Stimulated activated naive CD8-positive, alpha-beta T cell treated with anti-CD3 and anti-CD28 coated beads, Interleukin-15, Interleukin-2, amounts not matched to agents 100 ng/mL and 50 ng/mL, for 24 hours (primary cell): Measurements from ENCODE around the gene NCK1.

ENCODE experiments used
- H3K27ac Mint-ChIP-seq: one replicate; pipeline ENCODE4 v1.8.0; 2021; ENCODE audit warnings: mild to moderate bottlenecking, mixed read lengths
- H3K27me3 Mint-ChIP-seq: one replicate; pipeline ENCODE4 v1.8.0; 2021; ENCODE audit warnings: mixed read lengths
- H3K36me3 Mint-ChIP-seq: one replicate; pipeline ENCODE4 v1.8.0; 2021; ENCODE audit warnings: low read depth, mixed read lengths
- H3K4me1 Mint-ChIP-seq: one replicate; pipeline ENCODE4 v1.8.0; 2021; ENCODE audit warnings: low read depth, mixed read lengths
- H3K4me3 Mint-ChIP-seq: one replicate; pipeline ENCODE4 v1.8.0; 2021; ENCODE audit warnings: mild to moderate bottlenecking, mixed read lengths
- H3K9me3 Mint-ChIP-seq: one replicate; pipeline ENCODE4 v1.8.0; 2021; ENCODE audit warnings: mixed read lengths

The NCK1 gene

GRCh38 chr3:136861890-136862616 lies at the start of gene NCK1:
Gene NCK1 (plus strand): TSS chr3:136862208. CDS start chr3:136928002, 65,794 bp downstream.
- Mint-ChIP-seq H3K4me1 (peaks cover 45% of the 10 kb centered on the region), H3K27me3 (no peaks in the 10 kb centered on the region), H3K9me3 (no peaks in the 10 kb centered on the region), H3K27ac (peak within 1 kb of the TSS; percentile 93), H3K4me3 (peak within 1 kb of the TSS; percentile 96), H3K36me3 (peaks cover 26% of the 10 kb centered on the region)

DNA sequence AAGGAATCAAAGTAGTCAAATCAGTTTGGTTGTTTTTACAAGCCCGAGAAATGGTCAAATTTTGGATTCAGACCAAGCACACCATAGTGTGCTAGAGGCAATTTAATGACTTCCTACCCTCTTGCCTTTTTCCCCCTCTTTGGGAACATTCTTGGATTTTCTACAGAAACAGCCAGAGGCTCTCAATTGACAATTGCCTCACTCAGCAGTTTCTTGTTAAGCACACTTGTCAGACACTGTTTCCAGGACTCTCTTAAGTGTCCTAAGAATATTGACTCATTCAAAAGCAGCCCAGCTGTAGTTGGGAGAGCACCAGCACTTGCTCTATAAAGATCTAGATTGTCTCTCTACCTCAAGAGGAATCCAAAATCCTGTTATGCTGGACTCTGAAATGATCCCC lies 44.6 kb upstream of the NCK1 start:
- Mint-ChIP-seq H3K36me3 (peaks cover 5% of the 10 kb centered on the region), H3K9me3 (peaks cover under 1% of the 10 kb centered on the region), H3K27me3 (peaks cover 38% of the 10 kb centered on the region), H3K4me1 (peaks cover 25% of the 10 kb centered on the region), H3K27ac (no peak overlapping the region), H3K4me3 (no peak overlapping the region)

DNA sequence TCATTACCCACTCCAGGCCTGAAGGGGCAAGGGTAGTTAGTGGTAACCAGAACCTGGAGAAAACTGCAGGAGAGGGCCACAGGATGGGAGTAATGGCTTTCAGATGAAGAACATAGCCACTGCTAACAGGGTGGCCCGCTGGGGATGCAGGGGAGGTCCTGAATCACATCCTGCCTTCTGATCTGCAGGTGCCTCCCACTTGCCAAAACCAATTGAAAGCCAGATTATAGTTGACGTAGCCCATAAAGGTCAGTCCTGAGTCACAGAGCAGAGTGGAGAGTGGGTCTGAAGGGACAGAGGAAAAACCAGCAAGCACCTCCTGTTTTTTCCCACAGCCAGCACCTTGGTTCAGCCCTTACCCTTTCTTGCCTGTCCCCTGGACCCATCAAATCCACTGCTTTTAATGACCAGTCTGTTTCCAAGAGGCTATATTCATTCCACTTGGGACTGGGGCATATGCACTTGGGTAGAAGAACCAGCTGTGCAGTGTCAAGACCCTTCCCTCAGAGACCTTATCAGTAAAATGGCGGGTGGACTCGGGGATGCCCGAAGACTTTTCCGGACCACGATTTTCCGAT lies 43.7 kb upstream of the NCK1 start:
- Mint-ChIP-seq H3K27me3 (peaks cover 46% of the 10 kb centered on the region), H3K4me3 (peak overlapping the region; percentile 93), H3K36me3 (peaks cover 11% of the 10 kb centered on the region), H3K9me3 (peaks cover 5% of the 10 kb centered on the region), H3K27ac (peak overlapping the region; percentile 93), H3K4me1 (peaks cover 25% of the 10 kb centered on the region)

DNA sequence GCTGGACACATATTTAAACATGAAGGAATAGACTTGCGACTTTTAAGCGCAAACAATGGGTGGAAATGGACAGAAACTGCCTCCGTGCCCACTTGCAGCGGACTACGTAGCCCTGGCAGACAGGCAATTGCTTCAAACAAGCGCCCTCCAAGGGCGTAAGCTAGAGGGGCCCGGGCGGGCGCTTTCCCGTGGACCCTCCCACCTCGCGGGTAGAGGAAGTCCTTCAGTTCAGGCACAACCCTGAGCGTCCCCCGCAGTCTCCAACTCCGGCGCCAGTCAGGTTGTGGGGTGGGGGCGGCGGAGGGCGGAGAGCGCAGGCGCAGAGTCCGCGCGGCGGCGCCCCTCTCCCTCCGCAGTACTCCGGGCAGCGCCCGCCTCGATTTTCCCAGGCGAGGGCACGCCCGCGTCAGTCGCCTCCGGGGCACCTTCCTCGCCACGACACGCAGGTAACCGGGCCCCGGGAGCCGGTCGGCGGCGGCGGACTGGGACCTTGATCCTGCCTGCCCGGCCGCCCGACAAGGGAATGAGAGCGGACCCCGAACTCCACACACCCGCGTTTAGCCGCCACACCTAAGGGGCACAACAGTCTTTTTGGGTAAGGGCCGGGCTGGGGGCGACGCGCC lies 43.1 kb upstream of the NCK1 start, which contains the start of gene SLC35G2:
SLC35G2 (plus strand) TSS at position 358 of the 623 bp plus-strand sequence. CDS start 35,335 bp downstream, outside the sequence.
- Mint-ChIP-seq H3K4me1 (peaks cover 25% of the 10 kb centered on the region), H3K27ac (peak within 1 kb of the TSS; percentile 93), H3K9me3 (peaks cover 6% of the 10 kb centered on the region), H3K4me3 (peak within 1 kb of the TSS; percentile 93), H3K36me3 (peaks cover 11% of the 10 kb centered on the region), H3K27me3 (peaks cover 49% of the 10 kb centered on the region)

DNA sequence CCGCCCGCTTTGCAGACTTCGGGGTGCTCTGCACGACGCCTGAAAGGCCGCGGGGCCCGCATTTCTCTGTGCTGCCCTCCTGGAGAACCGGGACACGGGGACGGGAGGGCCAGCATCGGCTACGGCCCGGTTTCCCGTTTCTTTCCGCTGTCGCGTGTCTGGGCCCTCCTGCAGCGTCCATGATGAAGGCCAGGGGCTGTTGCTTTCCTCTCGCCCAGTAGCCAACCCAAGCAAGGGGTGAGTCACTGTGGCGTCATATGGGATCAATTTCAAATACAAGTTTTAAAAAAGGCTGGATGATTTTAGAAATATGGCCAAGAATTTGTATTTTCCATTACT lies 42.6 kb upstream of the NCK1 start:
- Mint-ChIP-seq H3K4me1 (peaks cover 25% of the 10 kb centered on the region), H3K9me3 (peaks cover 11% of the 10 kb centered on the region), H3K27me3 (peaks cover 51% of the 10 kb centered on the region), H3K4me3 (peak overlapping the region; percentile 88), H3K27ac (peak overlapping the region; percentile 88), H3K36me3 (peaks cover 11% of the 10 kb centered on the region)

DNA sequence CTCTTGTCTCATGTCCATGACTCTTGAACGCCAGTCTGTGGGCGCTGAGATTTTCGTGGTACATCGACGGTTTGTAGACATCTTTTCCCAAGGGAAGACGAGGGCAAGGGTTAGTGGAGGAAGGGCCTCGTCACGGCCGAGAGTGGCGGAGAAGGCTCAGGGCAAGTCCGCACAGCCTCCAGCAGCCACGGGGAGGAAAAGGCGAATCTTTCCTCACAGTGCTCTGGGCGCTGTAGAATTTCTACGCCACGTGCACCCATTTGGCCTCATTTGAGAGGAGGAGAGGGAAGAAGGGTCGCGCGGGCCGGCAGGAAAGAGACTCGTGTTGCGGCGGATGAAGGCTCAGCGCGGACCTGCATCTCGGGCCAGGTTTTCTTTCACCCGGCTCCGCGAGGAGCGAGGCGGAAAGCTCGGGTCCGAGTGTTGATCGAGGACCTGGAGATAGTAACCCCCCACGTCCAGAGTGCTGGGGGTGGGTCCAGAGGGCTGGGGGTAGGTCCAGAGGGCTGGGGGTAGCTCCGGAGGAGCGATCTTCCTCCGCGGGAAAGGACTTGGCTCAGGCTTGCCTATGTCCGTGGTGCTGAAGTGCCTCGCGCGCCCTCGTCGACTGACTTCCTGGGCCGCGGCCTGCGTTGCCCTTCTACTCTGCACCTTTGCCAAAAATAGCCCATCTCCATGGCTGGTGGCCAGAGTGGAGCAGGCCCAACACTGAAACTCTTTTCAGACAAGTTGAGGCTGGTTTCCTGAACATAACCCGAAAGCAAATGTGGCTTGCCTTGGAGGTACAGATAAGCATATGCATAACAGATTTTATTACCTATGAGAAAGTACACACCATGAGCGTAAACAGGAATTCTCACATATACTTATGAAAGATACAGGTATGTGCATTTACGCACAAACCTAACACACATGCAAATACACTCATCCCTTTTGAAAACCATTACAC lies 42.0 kb upstream of the NCK1 start:
- Mint-ChIP-seq H3K36me3 (peaks cover 11% of the 10 kb centered on the region), H3K4me3 (peak overlapping the region; percentile 88), H3K9me3 (peaks cover 12% of the 10 kb centered on the region), H3K27me3 (peaks cover 51% of the 10 kb centered on the region), H3K4me1 (peaks cover 25% of the 10 kb centered on the region), H3K27ac (peak overlapping the region; percentile 88)

GRCh38 chr3:136831461-136831860 lies 30.5 kb upstream of the NCK1 start:
- H3K9me3 Mint-ChIP-seq: peaks cover 4% of the 10 kb centered on the region
- H3K36me3 Mint-ChIP-seq: no peaks in the 10 kb centered on the region
- H3K27me3 Mint-ChIP-seq: peaks cover 23% of the 10 kb centered on the region
- H3K27ac Mint-ChIP-seq: no peak overlapping the region
- H3K4me1 Mint-ChIP-seq: no peaks in the 10 kb centered on the region
- H3K4me3 Mint-ChIP-seq: no peak overlapping the region

GRCh38 chr3:136835089-136835812 lies 26.8 kb upstream of the NCK1 start:
- Mint-ChIP-seq H3K27ac (no peak overlapping the region), H3K4me3 (no peak overlapping the region), H3K36me3 (peaks cover 19% of the 10 kb centered on the region), H3K27me3 (peaks cover 10% of the 10 kb centered on the region), H3K9me3 (no peaks in the 10 kb centered on the region), H3K4me1 (peaks cover 14% of the 10 kb centered on the region)

DNA sequence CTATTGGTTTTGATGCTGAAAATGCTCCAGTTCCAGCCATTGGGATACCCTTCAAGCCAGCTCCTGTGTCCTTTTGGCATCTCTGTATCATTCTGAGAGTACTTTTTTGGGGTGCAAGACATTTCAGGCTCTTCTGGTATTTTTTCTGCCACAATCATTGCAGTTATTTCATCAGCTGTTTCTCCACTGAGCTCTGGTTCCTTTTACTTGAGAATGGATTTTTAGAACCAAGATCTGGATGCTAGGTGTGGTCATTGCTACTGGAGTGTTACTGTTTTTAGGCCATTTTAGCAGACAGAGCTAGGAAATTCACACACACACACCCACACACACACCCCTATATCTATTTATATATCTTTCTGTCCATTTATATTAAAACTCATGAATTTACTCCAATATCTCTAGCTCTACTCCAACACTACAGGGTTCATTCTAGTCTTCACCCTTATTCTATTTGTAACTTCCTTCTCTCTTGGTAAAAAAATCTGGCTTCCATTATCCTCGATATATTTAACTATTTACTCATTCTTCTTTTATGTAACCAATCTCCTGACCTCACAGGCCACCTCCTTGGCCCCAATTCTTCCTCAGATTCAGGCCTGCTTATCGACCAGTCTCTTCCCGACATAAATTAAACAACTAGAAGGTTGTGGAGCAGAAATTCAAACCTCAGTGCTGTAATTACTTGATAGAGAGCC lies 26.0 kb upstream of the NCK1 start:
- Mint-ChIP-seq H3K4me1 (peaks cover 14% of the 10 kb centered on the region), H3K27me3 (peaks cover 6% of the 10 kb centered on the region), H3K36me3 (peaks cover 19% of the 10 kb centered on the region), H3K27ac (no peak overlapping the region), H3K9me3 (no peaks in the 10 kb centered on the region), H3K4me3 (no peak overlapping the region)

DNA sequence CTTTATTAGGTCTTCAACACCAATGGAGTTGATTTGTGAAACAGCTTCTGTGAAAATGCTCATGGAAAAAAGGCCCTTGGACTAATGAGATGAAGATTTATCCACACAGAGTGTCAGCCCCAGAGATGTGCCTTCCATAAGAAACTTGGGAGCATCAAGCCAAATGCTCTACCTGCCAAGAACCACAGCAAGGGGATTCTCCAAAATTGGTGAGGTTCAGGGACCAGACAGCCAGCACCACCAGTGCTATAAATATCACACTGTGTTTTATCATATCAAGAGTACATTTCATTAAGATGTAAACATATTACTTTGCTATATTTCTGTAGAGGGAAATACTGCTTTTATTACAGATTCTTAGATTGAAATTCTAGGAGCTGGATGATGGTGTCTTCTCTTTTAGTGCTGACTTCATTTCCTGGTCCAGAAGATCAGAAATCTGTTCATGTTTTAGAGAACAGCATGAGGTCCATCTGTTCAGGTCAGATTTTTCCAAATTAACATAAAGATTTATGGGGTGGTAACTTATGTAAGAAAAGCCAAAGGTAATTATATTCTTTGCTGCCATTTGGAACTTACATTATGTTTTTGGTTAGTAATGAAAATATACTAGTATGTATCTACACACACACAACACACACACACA lies 25.4 kb upstream of the NCK1 start:
- Mint-ChIP-seq H3K27ac (no peak overlapping the region), H3K36me3 (peaks cover 19% of the 10 kb centered on the region), H3K4me1 (peaks cover 14% of the 10 kb centered on the region), H3K27me3 (no peaks in the 10 kb centered on the region), H3K9me3 (no peaks in the 10 kb centered on the region), H3K4me3 (no peak overlapping the region)

GRCh38 chr3:136838641-136839555 lies 23.1 kb upstream of the NCK1 start:
- no peak overlapping the region for H3K4me3 Mint-ChIP-seq

DNA sequence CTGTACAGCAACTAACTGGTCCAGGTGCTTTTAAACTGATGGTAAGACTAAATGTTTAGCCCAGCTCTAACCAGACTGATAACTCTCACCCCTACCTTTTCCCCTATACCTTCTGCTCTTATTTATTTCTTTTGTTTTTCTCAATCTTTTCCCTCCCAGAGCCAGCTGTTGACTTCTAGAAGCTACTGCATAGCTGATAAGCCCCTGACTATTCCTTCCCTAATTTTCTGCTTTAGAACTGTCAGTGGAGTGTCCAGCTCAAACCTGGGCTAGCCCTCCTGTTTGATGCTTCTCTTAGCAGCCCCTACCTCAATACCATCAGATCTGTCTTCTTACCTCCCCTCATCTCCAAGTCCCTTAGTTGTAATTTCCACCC lies 22.5 kb upstream of the NCK1 start:
- Mint-ChIP-seq H3K27ac (no peak overlapping the region), H3K4me1 (peaks cover 14% of the 10 kb centered on the region), H3K4me3 (no peak overlapping the region), H3K36me3 (peaks cover 27% of the 10 kb centered on the region), H3K9me3 (no peaks in the 10 kb centered on the region), H3K27me3 (no peaks in the 10 kb centered on the region)

More at GRCh38 chr3:136838641-136839555, 23.1 kb upstream of the NCK1 start:
- Mint-ChIP-seq H3K36me3 (peaks cover 27% of the 10 kb centered on the region), H3K27me3 (no peaks in the 10 kb centered on the region), H3K4me1 (peaks cover 14% of the 10 kb centered on the region), H3K27ac (peak overlapping the region; percentile 32), H3K9me3 (no peaks in the 10 kb centered on the region)
